Suprapubic skin (tissue), 4 donors: ENCODE data around the gene ZKSCAN4.

ENCODE experiments used
- CTCF ChIP-seq, 2 donors: fragments of 200-600 bp in 1 of 2; fragments of 450-650 bp in 1 of 2; sonication (generic) in 1 of 2; IDR thresholded peaks; one replicate each; pipeline ENCODE4 v1.5.1; 2016 to 2019; ENCODE audit warnings: antibody characterized with exemption in 2 of 2, mild to moderate bottlenecking in 1 of 2, moderate library complexity in 1 of 2
- EP300 ChIP-seq: sonication (generic); formaldehyde crosslinking; IDR thresholded peaks from one replicate; pipeline ENCODE4 v1.6.1; 2017; ENCODE audit warnings: antibody characterized with exemption
- POLR2A ChIP-seq, 2 donors: fragments of 450-650 bp; IDR thresholded peaks; one replicate each; pipeline ENCODE4 v1.6.1; 2017; ENCODE audit warnings: antibody characterized with exemption in 2 of 2, mild to moderate bottlenecking in 2 of 2, moderate library complexity in 2 of 2
- POLR2AphosphoS5 ChIP-seq, 3 donors: sonication (generic); formaldehyde crosslinking; IDR thresholded peaks; one replicate each; pipeline ENCODE4 v1.6.1; 2017; ENCODE audit warnings: antibody characterized with exemption in 3 of 3

DNA sequence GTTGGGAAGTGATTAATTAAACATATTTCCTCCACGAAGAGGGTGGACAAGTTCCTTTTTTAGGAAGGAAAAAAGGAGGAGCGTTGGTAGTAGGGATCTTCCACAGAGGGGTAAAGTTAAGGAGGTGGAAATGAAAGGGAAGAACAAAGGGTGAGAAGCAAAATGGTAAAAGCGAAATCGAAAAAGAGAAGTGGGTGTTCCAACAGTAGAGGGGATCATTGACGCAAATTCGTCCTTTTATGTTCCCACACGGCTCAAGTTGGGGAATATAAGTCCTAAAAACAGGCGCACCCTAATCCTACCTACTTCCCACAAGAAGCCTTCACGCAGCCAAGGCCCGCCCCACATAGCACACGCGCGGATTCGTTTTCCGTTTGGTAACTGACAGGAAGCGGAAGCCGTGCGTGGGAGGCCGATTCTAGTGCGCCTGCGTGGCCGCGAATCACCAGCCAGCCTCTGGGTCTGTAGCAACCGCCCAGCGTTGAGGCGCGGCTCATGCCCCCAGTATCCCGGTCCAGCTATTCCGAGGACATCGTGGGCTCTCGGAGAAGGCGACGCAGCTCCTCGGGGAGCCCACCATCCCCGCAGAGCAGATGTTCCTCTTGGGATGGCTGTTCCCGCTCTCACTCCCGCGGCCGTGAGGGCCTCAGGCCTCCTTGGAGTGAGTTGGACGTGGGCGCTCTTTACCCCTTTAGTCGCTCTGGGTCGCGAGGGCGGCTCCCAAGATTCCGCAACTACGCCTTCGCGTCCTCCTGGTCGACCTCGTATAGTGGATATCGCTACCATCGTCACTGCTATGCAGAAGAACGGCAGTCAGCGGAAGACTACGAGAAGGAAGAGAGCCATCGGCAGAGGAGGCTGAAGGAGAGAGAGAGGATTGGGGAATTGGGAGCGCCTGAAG, 7.1 kb upstream of the ZKSCAN4 start, which contains the start of gene NKAPL:
- TF ChIP-seq CTCF (IDR thresholded peaks at IDR 0.05), result no peak
- no peak for TF ChIP-seq EP300
- no peak for TF ChIP-seq POLR2AphosphoS5 (IDR thresholded peaks at IDR 0.05)
- TF ChIP-seq POLR2A (IDR thresholded peaks at IDR 0.05), result no peak
